NCI-H446 (cell line): ENCODE data around the gene RAF1.
"Not testable (repeated sequence)": the region's sequence is repeated elsewhere in the genome, so short reads cannot be mapped to it uniquely, and the experiment has no call there.

Source experiments
- DNase-seq, 2 experiments: peaks; one replicate each; lab custom pipeline; 2025; lab: John Stamatoyannopoulos, UW

Gene RAF1

DNA sequence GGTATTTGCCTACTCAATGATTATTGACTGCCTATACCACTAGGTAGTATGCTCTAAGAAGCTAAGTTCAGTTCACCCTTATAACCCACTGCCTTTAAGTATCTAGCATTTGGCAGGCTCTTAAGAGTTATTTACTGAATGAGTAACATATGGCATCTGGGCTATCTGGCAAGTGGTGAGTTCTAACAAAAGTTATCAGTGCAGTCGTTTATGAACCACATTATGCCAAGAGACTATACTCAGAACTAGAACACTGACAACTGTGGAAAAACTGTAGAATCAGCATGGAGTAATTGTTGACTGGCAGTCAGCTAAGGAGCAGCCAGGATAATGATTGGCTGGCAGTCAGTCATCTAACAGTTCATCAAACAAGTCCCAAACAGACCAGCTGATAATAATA is 25.8 kb downstream of the RAF1 start:
- peak in 1 of 2 experiments; percentile 60 for DNase-seq

DNA sequence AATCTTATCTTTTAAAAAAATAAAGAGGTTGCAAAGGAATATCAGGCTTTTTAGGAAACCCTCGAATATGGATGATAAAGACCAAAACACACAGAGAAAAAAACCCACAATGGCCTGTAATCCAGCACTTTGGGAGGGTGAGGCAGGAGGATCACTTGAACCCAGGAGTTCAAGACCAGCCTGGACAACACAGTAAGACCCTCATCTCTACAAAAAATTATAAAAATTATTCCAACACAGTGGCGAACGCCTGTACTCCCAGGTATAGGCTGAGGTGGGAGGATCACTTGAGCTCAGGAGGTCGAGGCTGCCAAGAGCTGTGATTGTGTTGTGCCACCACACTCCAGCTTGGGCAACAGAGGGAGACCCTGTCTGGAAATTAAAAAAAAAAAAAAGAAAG is 30.8 kb downstream of the RAF1 start:
- no peak for DNase-seq

DNA sequence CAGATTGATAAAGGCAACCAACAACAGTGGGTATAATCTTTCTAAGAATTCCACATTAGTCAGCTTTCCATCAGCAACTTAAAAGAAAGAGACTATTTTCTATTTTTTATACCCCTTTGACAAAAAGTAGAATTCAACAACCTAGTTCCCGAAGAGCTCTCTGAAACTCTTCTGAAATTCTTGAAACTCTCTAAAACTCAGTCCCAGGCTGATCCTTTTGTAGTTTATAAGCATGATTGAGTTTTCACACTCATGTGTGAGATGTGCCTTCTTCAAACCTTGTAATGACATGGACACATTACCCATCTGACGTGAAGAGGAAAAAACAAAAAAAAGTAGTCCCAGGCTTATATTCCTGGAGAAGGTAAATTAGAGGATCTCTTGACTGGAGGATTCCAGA is 31.4 kb downstream of the RAF1 start:
- no peak for DNase-seq

GRCh38 chr3:12630843-12631242 is 33.1 kb downstream of the RAF1 start:
- not testable (repeated sequence) for DNase-seq

- DNase-seq, result no peak
These were observed 33.6 kb downstream of the RAF1 start for GRCh38 chr3:12630292-12630691.

DNA sequence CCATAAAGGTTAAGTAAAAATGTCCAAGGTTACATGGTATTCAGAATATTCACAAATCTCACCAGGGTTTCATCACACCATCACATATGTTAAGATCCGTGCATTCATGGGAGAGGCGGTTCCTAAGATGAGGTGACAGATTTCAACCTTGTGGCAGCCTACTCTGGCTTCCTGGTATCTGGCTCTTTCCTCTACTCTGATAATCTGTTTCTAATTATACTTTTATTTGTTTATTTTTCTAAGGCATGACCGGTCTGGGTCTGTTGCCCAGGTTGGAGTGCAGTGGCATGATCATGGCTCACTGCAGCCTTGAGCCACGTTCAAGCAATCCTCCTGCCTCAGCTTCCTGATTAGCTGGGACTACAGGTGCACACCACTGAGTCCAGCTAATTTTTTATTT is 34.4 kb downstream of the RAF1 start:
- no peak for DNase-seq

DNA sequence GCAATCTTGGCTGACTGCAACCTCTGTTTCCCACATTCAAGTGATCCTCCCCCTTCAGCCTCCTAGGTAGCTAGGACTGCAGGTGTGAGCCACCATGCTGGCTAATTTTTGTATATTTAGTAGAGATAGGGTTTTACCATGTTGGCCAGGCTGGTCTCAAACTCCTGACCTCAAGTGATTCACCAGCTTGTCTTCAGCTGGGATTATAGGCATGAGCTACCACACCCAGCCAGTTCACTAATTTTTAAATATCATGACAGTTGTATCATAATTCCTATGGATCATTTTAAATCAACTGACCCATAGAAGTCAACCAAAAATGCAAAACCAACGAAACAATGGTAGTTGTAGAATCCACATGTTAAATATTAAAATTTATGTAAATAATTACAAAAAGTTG is 35.1 kb downstream of the RAF1 start:
- DNase-seq, result no peak

DNA sequence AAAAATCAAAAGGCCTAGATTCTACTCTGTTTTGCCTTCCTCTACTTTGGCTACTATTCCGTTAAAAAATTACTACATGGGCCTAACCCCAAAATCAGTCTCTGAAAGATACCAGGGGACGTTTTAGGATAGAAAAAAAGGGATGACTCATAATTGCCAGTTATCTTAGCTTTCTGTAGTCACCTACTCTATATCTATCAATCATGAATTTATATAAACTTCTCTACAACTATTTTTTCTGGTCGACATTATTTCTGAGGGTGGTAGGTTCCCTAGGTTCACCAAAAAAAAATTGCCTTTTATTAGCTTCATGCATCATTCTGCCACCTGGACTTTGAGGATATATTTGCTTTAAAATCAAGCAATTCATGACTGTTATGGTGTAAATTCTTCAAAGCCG is 36.5 kb downstream of the RAF1 start:
- DNase-seq, result no peak

GRCh38 chr3:12624964-12625363 is 39.0 kb downstream of the RAF1 start:
- DNase-seq, result not testable (repeated sequence)

- no peak for DNase-seq
These were observed 39.9 kb downstream of the RAF1 start for GRCh38 chr3:12624056-12624455.

GRCh38 chr3:12622335-12622734 is 41.6 kb downstream of the RAF1 start:
- no peak for DNase-seq

DNA sequence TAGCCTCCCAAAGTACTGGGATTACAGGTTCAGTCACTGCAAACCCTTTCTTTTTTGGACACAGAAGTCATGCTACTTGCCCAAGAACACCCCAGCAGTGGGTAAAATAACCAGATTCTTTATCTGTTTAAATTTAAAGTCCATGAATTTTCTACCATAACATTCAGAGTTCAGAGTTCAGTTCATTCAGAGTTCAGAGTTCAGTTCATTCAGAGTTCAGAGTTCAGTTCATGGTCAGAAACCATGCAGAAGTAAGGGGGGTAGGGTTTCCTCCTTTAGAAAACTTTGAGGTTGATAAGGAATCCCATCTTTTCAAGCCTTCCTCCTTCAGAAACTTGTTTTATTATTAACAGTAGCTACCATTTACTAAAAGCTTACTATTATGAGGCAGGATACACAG is 43.2 kb downstream of the RAF1 start:
- no peak for DNase-seq

- no peak for DNase-seq
These were observed 43.6 kb downstream of the RAF1 start for GRCh38 chr3:12620305-12620704.

DNA sequence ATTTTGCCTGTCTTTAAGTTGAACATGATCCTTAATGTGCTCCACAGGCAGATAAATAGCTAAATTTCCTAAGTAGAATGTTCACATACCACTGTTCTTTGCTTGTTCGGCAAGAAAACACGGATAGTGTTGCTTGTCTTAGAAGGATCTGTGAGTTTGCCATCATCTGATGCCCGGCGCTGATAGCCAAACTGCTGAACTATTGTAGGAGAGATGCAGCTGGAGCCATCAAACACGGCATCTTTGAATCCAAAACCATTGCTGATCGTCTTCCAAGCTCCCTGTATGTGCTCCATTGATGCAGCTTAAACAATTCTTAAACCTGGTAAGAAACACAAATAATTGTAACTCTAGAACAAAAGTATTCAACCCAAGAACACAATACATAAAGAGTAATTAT is 45.5 kb downstream of the RAF1 start:
- no peak for DNase-seq

DNA sequence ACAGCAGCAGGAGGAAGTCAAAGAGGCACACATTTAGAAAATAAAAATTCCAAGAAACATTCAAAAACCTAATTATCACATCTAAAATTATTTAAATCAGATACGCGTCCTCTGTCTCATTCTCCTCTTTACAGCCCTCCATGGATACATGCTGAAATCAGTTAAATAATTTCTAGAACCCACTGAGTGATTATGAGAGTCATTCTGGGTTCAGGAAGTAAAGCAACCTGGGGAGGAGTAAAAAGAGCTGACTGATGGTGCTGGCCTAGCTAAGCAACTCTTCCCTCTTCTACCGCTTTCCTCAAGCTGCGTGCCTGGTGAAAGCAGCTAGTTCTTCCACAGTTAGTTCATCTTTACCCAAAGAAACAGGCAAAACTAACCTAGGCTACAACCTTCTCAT is 48.7 kb downstream of the RAF1 start:
- DNase-seq, result no peak

- no peak for DNase-seq
These were observed 50.7 kb downstream of the RAF1 start for GRCh38 chr3:12613250-12613649.

GRCh38 chr3:12612514-12613226 is 51.2 kb downstream of the RAF1 start:
- no peak for DNase-seq

DNA sequence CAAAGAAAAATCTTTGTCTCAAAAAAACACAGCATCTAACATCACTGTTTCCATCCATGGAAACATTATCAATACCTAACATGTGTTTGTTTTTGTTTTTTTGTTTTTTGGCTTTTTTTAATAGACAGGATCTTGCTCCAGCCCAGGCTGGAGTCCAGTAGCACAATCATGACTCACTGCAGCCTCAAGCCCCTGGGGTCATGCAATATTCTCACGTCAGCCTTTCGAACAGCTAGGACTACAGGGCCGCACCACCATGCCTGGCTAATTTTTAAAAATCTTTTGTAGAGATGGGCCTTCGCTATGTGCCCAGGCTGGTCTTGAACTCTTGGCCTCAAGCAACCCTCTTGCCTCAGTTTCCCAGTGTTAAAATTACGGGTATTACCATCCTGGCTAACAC is 52.8 kb downstream of the RAF1 start:
- DNase-seq, result no peak

- DNase-seq, result no peak
These were observed 55.5 kb downstream of the RAF1 start for GRCh38 chr3:12608376-12608775.

DNA sequence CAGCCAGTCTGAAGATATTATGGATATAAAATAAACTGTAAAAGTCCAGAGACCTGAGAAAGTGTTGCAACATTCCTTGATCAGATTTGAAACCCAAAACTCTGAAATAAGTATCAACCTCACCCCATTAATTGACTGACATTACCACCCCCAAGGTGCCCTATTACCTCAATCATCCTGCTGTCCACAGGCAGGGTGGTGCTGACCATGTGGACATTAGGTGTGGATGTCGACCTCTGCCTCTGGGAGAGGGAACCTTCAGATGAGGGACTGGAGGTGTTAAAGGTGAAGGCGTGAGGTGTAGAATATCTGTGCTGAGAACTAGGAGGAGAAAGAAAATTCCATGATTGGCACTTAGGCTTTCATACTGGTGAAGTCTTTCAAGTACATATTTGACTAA is 59.9 kb downstream of the RAF1 start:
- DNase-seq, result no peak

GRCh38 chr3:12601072-12601471 is 62.8 kb downstream of the RAF1 start:
- DNase-seq, result no peak

GRCh38 chr3:12598890-12599289 is 65.0 kb downstream of the RAF1 start:
- DNase-seq, result no peak

GRCh38 chr3:12593473-12593872 is 70.4 kb downstream of the RAF1 start:
- no peak for DNase-seq

DNA sequence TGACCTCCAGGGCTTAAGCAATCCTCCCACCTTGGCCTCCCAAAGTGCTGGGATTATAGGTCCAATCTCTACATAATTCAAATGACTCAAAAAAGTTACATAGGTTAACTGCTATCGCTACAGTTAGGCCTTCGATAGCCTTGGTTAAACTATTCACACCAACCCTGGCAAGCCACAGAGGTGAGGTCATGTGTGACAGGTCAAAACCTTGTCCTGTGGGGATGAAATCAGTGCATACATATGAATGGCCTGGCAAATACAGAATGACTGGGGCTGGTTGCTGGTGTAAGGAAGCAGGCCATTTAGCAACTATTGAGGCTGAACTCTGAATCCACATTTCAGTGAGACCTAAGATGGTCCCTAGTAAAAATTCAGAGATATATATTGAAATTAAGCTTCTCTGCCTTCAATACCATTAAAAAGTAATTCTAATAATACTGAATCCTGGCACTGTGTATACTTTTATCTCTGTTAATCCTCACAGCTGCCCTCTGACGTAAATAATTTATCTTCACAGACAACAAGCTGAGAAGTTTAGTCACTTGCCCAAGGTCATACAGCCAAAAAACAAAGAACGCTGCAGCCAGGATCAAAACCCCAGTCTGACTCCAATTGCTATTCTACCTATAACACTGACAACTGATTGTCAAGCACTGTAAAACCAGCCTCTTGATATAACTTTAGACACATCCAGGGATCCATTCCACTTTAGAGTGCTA is 71.8 kb downstream of the RAF1 start:
- no peak for DNase-seq
